Measurements from ENCODE around the gene DAP. TPM values are rescaled to one million over a fixed set of nuclear protein-coding genes. Genes with fewer than 3 reads are reported as not detected.

Gene DAP
- polyA plus RNA-seq, 3 donors, result 60.9 to 69.0 (median 62.3) TPM

DNA sequence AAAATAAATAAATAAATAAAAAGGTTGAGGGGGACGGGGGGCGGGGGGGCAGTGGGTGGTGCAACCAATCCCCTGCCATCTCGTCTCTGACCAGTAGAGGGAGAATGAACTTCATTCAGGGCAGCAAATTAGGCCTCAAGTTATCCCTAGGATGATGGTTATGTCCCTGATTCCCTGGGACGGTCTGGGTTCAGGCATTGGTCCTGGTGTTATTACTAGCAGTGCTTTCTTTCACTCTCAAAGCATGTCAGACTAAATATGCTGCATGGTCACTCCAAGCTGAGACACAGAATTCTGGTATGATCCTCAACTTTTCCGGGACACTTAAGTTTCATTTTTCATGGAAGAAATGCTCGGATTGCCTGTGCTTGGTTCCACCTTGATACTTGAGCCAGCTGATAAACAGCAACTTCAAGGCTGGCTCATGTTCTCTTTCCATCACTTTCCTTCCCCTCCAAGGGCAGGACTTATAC is 59.4 kb downstream of the DAP start:
- H2AFZ ChIP-seq (ENCODE audit: insufficient read depth, low read depth, low read length, poor library complexity, severe bottlenecking), result no peak overlapping the region
- peaks cover 97% of the 10 kb centered on the region for H4K20me1 ChIP-seq (ENCODE audit: insufficient read depth, low read length)
- TF ChIP-seq, protein P1, sequence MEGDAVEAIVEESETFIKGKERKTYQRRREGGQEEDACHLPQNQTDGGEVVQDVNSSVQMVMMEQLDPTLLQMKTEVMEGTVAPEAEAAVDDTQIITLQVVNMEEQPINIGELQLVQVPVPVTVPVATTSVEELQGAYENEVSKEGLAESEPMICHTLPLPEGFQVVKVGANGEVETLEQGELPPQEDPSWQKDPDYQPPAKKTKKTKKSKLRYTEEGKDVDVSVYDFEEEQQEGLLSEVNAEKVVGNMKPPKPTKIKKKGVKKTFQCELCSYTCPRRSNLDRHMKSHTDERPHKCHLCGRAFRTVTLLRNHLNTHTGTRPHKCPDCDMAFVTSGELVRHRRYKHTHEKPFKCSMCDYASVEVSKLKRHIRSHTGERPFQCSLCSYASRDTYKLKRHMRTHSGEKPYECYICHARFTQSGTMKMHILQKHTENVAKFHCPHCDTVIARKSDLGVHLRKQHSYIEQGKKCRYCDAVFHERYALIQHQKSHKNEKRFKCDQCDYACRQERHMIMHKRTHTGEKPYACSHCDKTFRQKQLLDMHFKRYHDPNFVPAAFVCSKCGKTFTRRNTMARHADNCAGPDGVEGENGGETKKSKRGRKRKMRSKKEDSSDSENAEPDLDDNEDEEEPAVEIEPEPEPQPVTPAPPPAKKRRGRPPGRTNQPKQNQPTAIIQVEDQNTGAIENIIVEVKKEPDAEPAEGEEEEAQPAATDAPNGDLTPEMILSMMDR (IDR thresholded peaks at IDR 0.05), result peak; percentile 90
- H3K9me3 ChIP-seq (replicated peaks in 1 of 2; ENCODE audit: control insufficient read depth in 1 of 2, insufficient read depth in 1 of 2, low read length in 2 of 2), result no peaks in the 10 kb centered on the region
- Mint-ChIP-seq H3K36me3 (peaks cover 33 to 40% of the 10 kb centered on the region in 2 donors), H3K4me3 (no peak overlapping the region), H3K27ac (peak overlapping the region in 2 of 7 donors; percentile 25 to 49), H3K27me3 (ENCODE audit: low read depth in 3 of 3) (peaks cover 0 to under 1% (median 0%) of the 10 kb centered on the region in 3 donors), H3K4me1 (peaks cover 24% of the 10 kb centered on the region), H3K9me3 (peaks cover 0 to 2% (median 0%) of the 10 kb centered on the region in 7 donors)
- H3K4me3 ChIP-seq (replicated peaks in 1 of 3; ENCODE audit: low read depth in 2 of 3, low read length in 3 of 3), result no peak overlapping the region
- 81% methylated on average over 3 of the region's 6 CpGs for WGBS (ENCODE audit: insufficient coverage)
- H3K4me2 ChIP-seq (replicated peaks; ENCODE audit: extremely low read depth, low read length, poor library complexity, severe bottlenecking), result no peak overlapping the region
- intact Hi-C loops (cut with micrococcal nuclease), result loop anchor here in 1 of 2 donors (5.0 kb wide), 1 partner anchor 61 kb away; the partner anchor contains the start of gene DAP
- H3K79me2 ChIP-seq (ENCODE audit: insufficient read depth, low read length), result peaks cover 65% of the 10 kb centered on the region
- H3K4me1 ChIP-seq (ENCODE audit: control insufficient read depth in 1 of 2, insufficient read depth in 2 of 2, low read length in 2 of 2), result peaks cover 18 to 23% of the 10 kb centered on the region in 2 donors
- H3K9ac ChIP-seq (ENCODE audit: insufficient read depth, low read length, poor library complexity, severe bottlenecking), result no peak overlapping the region
- no peak overlapping the region for H3K27ac ChIP-seq (ENCODE audit: low read depth in 1 of 2, low read length in 2 of 2)
- no peaks in the 10 kb centered on the region for H3K27me3 ChIP-seq (ENCODE audit: control insufficient read depth in 2 of 2, insufficient read depth in 2 of 2, low read length in 2 of 2)
- H3K36me3 ChIP-seq (replicated peaks in 1 of 2; ENCODE audit: control insufficient read depth in 1 of 2, insufficient read depth in 2 of 2, low read length in 2 of 2), result peaks cover 3 to 34% of the 10 kb centered on the region in 2 donors
- peak; percentile 21 to 47 (median 41) for DNase-seq

DNA sequence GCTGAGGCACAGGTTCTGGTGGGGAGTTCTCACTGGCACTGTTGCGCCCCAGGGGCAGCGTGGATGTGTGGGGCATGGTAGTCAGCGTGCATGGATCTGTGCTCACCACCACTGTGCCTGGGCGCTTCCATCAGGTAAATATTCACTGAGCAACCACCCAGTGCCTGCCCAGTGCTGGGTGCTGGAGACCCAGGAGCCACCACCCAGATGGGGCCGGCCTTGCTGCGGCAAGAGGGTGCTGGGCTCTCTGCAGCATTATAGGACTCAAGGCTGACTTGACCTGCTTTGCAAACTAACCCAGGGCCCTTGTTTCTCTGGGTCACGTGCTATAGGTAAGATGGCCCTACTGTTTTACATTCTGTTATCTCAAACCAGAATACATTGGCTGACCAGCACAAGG is 60.5 kb downstream of the DAP start:
- H3K4me3 Mint-ChIP-seq, result no peak overlapping the region
- TF ChIP-seq, protein P1 (IDR thresholded peaks at IDR 0.05), result no peak
- peaks cover 3 to 34% of the 10 kb centered on the region in 2 donors for H3K36me3 ChIP-seq (replicated peaks in 1 of 2; ENCODE audit: control insufficient read depth in 1 of 2, insufficient read depth in 2 of 2, low read length in 2 of 2)
- H2AFZ ChIP-seq (ENCODE audit: insufficient read depth, low read depth, low read length, poor library complexity, severe bottlenecking), result no peak overlapping the region
- peak overlapping the region in 1 of 2 donors; percentile 1 for H3K27ac ChIP-seq (ENCODE audit: low read depth in 1 of 2, low read length in 2 of 2)
- DNase-seq, result no peak
- H3K27me3 ChIP-seq (ENCODE audit: control insufficient read depth in 2 of 2, insufficient read depth in 2 of 2, low read length in 2 of 2), result no peaks in the 10 kb centered on the region
- no peak overlapping the region for H3K27ac Mint-ChIP-seq
- no peaks in the 10 kb centered on the region for H3K9me3 ChIP-seq (replicated peaks in 1 of 2; ENCODE audit: control insufficient read depth in 1 of 2, insufficient read depth in 1 of 2, low read length in 2 of 2)
- 94% methylated on average over 7 of the region's 7 CpGs for WGBS (ENCODE audit: insufficient coverage)
- peaks cover 25% of the 10 kb centered on the region for H3K4me1 Mint-ChIP-seq
- peaks cover 66% of the 10 kb centered on the region for H3K79me2 ChIP-seq (ENCODE audit: insufficient read depth, low read length)
- H4K20me1 ChIP-seq (ENCODE audit: insufficient read depth, low read length), result peaks cover 97% of the 10 kb centered on the region
- H3K9ac ChIP-seq (ENCODE audit: insufficient read depth, low read length, poor library complexity, severe bottlenecking), result no peak overlapping the region
- H3K27me3 Mint-ChIP-seq (ENCODE audit: low read depth in 3 of 3), result peaks cover 0 to 3% (median 0%) of the 10 kb centered on the region in 3 donors
- peaks cover 15 to 16% of the 10 kb centered on the region in 2 donors for H3K4me1 ChIP-seq (ENCODE audit: control insufficient read depth in 1 of 2, insufficient read depth in 2 of 2, low read length in 2 of 2)
- intact Hi-C loops (cut with micrococcal nuclease), result loop anchor here in 1 of 2 donors (5.0 kb wide), 1 partner anchor 62 kb away; the partner anchor contains the start of gene DAP
- no peak overlapping the region for H3K4me3 ChIP-seq (replicated peaks in 1 of 3; ENCODE audit: low read depth in 2 of 3, low read length in 3 of 3)
- peaks cover 35 to 41% of the 10 kb centered on the region in 2 donors for H3K36me3 Mint-ChIP-seq
- H3K9me3 Mint-ChIP-seq, result no peaks in the 10 kb centered on the region
- no peak overlapping the region for H3K4me2 ChIP-seq (replicated peaks; ENCODE audit: extremely low read depth, low read length, poor library complexity, severe bottlenecking)
